ENCODE measurements around the gene ELMOD1.

Gene ELMOD1

DNA sequence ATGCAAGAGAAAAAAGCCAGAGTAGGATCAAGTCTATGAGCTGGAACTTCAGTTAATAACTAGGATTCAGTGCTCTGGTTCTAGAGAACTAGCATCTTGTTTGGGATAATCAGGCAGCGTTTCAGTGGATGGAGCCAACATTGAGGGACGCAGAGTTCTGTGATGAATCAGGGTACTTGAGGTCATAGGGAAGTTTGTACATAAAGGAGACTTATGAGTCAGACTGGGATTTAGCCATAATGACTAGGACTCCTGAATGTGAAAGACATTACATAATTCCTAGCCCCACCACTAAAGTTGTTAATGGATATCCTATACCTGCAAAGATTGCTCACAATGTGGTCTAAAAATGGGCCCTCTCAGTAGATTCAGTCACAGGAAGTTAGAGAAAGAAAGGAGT lies 114.1 kb downstream of the ELMOD1 start:
- no peaks in the 10 kb centered on the region for H3K9me3 Mint-ChIP-seq (ENCODE audit: low read depth)
- H3K36me3 Mint-ChIP-seq: no peaks in the 10 kb centered on the region
- no peak overlapping the region for H3K4me3 Mint-ChIP-seq
- H3K4me1 Mint-ChIP-seq (ENCODE audit: low read depth): no peaks in the 10 kb centered on the region
- no peak overlapping the region for H3K27ac Mint-ChIP-seq
- peaks cover 28% of the 10 kb centered on the region for H3K27me3 Mint-ChIP-seq

DNA sequence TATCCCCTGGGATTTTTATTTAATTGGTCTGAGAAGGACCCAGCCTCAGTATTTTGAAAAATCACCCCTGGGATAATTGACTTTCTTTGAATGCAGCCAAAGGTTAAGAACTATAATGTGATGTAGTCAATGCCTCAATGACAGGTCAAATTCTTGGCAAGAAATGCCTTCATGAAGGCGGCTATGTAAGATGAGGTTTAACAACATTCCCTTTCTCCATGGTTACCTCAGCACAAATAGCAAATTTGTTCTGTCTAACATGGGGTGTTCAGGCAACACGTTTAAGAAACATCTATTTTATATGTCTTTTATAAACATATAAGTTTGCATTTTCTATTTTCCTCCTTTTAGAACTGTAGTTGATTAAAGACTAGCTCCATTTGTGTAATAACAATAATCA lies 115.6 kb downstream of the ELMOD1 start:
- Mint-ChIP-seq H3K27ac (no peak overlapping the region), H3K4me1 (ENCODE audit: low read depth) (no peaks in the 10 kb centered on the region), H3K9me3 (ENCODE audit: low read depth) (no peaks in the 10 kb centered on the region), H3K27me3 (peaks cover 26% of the 10 kb centered on the region), H3K4me3 (no peak overlapping the region), H3K36me3 (no peaks in the 10 kb centered on the region)

DNA sequence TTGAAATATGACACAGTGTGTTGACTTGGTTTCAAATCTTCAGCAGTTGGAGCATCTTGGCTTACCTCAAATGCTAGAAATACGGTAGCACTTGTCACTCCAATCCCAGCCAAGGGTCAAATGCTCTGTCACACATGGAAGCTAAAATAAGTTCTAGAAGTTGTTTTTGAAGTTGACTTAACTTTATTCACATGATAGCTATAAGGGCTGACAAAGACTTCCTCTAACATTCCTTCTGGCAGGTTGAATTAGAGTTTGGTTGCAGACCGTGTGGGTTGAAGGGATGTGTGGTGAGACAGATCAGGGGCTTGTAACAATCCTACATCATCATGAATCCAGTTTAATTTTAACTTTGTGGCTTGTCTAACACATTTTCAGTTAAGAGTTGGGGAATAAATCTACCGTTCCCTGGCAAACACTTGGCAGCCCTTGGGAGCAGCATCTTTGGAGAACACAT lies 116.3 kb downstream of the ELMOD1 start:
- peaks cover 26% of the 10 kb centered on the region for H3K27me3 Mint-ChIP-seq
- H3K27ac Mint-ChIP-seq: no peak overlapping the region
- H3K36me3 Mint-ChIP-seq: no peaks in the 10 kb centered on the region
- H3K4me3 Mint-ChIP-seq: no peak overlapping the region
- no peaks in the 10 kb centered on the region for H3K4me1 Mint-ChIP-seq (ENCODE audit: low read depth)
- no peaks in the 10 kb centered on the region for H3K9me3 Mint-ChIP-seq (ENCODE audit: low read depth)

DNA sequence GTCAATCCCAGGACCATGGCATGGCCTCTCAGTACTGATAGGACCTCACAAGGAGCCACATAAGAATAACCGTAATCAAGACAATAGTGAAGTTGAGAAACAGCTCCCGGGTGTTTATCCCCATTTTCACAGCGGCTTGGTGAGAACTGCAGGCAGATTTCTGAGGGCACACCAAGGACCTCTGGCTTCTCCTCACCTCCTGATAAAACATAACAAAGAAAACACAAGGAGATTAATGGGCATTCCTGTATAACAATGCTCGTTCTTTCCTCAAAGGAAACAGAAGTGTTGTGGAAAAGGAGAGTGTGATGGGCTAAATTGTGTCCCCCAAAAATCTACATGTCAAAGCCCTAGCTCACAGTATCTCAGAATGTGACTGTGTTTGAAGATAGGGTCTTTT lies 116.9 kb downstream of the ELMOD1 start:
- Mint-ChIP-seq H3K27me3 (peaks cover 30% of the 10 kb centered on the region), H3K9me3 (ENCODE audit: low read depth) (no peaks in the 10 kb centered on the region)

DNA sequence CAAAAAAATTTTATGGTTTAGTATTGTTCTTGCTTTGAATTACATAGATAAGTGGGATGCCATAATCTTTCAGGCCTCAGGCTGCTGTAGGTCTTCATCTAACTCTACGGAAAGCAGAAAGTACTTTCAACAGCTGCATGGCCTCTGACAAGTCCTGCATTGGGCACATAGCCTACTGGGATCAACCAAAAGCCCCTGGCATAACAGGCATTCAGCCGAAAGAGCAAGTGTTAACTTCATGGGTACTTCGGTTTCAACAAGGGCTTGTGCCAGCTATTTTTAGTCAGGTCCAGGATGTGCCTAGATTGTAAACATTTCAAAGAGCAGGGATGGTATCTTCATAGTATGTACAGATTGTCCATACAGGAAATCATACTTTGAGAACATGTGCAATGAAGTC lies 117.8 kb downstream of the ELMOD1 start:
- Mint-ChIP-seq H3K27me3 (peaks cover 27% of the 10 kb centered on the region), H3K36me3 (no peaks in the 10 kb centered on the region), H3K9me3 (ENCODE audit: low read depth) (no peaks in the 10 kb centered on the region), H3K4me1 (ENCODE audit: low read depth) (no peaks in the 10 kb centered on the region), H3K27ac (no peak overlapping the region), H3K4me3 (no peak overlapping the region)

More for the DNA sequence above, 116.9 kb downstream of the ELMOD1 start:
- Mint-ChIP-seq H3K4me1 (ENCODE audit: low read depth) (no peaks in the 10 kb centered on the region), H3K4me3 (no peak overlapping the region), H3K27ac (no peak overlapping the region), H3K36me3 (no peaks in the 10 kb centered on the region)

DNA sequence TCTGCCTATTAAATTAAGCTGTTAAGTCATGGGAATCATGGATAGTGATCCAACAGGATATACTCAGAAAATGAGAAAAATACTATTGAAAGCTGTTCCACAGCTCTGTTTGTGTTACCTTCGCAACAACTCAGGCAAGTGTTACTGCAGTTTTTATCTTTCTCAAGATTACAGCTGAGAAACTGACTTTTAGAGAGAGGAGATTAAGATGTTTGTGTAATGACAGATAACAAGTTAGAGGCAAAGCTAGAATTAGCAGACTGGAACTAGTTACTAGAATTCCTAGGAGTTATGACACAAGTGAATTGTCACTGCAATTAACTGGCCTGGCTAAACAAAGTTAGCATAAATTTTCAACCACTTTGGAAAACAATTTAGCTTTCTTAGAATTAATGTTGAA lies 119.4 kb downstream of the ELMOD1 start:
- Mint-ChIP-seq H3K36me3 (no peaks in the 10 kb centered on the region), H3K9me3 (ENCODE audit: low read depth) (no peaks in the 10 kb centered on the region), H3K27me3 (peaks cover 23% of the 10 kb centered on the region), H3K4me3 (no peak overlapping the region), H3K27ac (no peak overlapping the region), H3K4me1 (ENCODE audit: low read depth) (no peaks in the 10 kb centered on the region)

DNA sequence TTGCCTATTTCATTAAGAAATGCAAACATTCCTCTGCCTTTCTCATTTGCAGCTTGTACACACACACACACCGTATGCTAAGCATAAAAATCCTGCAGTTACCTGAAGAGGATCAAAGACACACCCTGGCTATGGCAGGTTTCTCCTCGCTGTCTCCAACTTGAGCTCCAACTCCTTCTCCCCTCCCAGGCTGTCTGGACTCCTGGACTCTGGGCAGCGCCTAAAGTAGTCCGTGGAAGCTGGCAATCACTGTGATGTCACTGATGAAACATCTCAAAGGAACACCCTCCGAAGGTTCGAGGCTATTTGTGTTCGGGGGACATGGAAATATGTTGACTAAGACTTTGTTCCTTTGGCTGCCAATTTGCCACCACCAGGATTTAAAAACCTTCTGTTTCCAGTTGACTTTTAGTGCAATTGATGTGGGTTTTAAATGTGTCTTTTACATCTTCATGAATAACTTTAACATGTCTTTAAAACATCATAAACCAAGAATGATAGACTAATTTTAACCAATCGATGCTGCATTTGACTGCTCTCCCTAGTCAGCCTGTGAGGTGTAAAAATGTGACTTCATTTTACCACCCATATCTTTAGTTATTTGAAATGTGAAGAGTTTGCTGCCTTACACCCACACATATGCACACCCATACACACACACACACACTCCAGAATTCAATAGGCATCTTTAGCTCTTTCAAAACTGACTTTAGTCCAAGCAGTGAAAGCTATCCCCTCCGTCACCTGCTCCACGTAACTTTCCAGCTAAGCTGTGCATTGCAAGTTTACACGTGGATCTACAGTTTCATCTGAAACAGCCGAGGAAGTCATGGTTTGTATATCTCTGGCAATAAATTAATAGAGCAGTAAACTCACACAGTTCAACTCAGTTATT lies 121.2 kb downstream of the ELMOD1 start, which contains the start of gene SLN:
TSS of gene SLN (minus strand) at position 196 of the 895 bp plus-strand sequence.
- no peaks in the 10 kb centered on the region for H3K4me1 Mint-ChIP-seq (ENCODE audit: low read depth)
- peaks cover 26% of the 10 kb centered on the region for H3K27me3 Mint-ChIP-seq
- H3K27ac Mint-ChIP-seq: no peak within 1 kb of the TSS
- no peak within 1 kb of the TSS for H3K4me3 Mint-ChIP-seq
- peaks cover 2% of the 10 kb centered on the region for H3K36me3 Mint-ChIP-seq
- no peaks in the 10 kb centered on the region for H3K9me3 Mint-ChIP-seq (ENCODE audit: low read depth)

DNA sequence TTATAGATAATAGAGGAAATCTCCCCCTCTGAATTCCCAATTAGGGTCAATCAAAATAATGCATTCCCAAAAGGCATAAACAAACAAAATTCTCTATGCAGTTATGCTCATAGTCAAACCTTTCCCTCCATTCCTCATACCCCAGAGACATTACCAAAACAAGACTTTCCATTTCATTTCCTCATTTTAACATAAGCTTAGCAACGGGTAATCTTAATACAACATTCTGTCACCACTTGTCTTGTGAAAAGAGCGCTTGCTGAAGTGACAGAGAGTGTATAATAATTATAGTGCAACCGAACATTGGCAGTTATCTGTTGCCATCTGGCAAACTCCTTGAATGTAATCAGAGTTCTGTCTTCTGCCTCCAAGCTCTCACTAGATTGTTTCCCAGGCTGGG lies 122.1 kb downstream of the ELMOD1 start:
- peaks cover 26% of the 10 kb centered on the region for H3K27me3 Mint-ChIP-seq
- H3K4me1 Mint-ChIP-seq (ENCODE audit: low read depth): no peaks in the 10 kb centered on the region
- no peak overlapping the region for H3K27ac Mint-ChIP-seq
- no peaks in the 10 kb centered on the region for H3K9me3 Mint-ChIP-seq (ENCODE audit: low read depth)
- H3K36me3 Mint-ChIP-seq: peaks cover 2% of the 10 kb centered on the region
- H3K4me3 Mint-ChIP-seq: no peak overlapping the region

Data from activated naive CD8-positive, alpha-beta T cell (primary cell).